Measurements from ENCODE around the gene MALT1.
A peak's percentile ranks its signal among the peaks of the same experiment; 100 is the strongest.

The MALT1 gene

GRCh38 chr18:58780045-58780444 lies 108.8 kb downstream of the MALT1 start:
- DNase-seq: no peak

GRCh38 chr18:58781627-58782194 lies 110.4 kb downstream of the MALT1 start:
- DNase-seq: peak; percentile 9 to 28

GRCh38 chr18:58784601-58785137 lies 113.4 kb downstream of the MALT1 start:
- DNase-seq: no peak

- no peak for DNase-seq
These were observed 114.0 kb downstream of the MALT1 start for GRCh38 chr18:58785171-58785805.

GRCh38 chr18:58785870-58786269 lies 114.6 kb downstream of the MALT1 start:
- DNase-seq: no peak

- no peak for DNase-seq
These were observed 116.4 kb downstream of the MALT1 start for GRCh38 chr18:58787536-58788149.

GRCh38 chr18:58788470-58788869 lies 117.2 kb downstream of the MALT1 start:
- no peak for DNase-seq

- no peak for DNase-seq
These were observed 118.0 kb downstream of the MALT1 start for GRCh38 chr18:58788971-58789875.

- DNase-seq: no peak
These were observed 118.6 kb downstream of the MALT1 start for GRCh38 chr18:58789876-58790240.

- no peak for DNase-seq
These were observed 120.8 kb downstream of the MALT1 start for GRCh38 chr18:58792086-58792485.

- no peak for DNase-seq
These were observed 122.1 kb downstream of the MALT1 start for GRCh38 chr18:58793361-58793760.

- no peak for DNase-seq
These were observed 125.0 kb downstream of the MALT1 start for GRCh38 chr18:58796220-58796619.

- no peak for DNase-seq
These were observed 129.3 kb downstream of the MALT1 start for GRCh38 chr18:58800582-58800981.

- DNase-seq: no peak
These were observed 131.7 kb downstream of the MALT1 start for GRCh38 chr18:58802959-58803358.

GRCh38 chr18:58803978-58804377 lies 132.7 kb downstream of the MALT1 start:
- no peak for DNase-seq

Measured in bone marrow (tissue), 2 donors.